Measurements from ENCODE around the gene RAB11FIP4. TPM values are rescaled to one million over a fixed set of nuclear protein-coding genes. Genes with fewer than 3 reads are reported as not detected.
A peak's percentile ranks its signal among the peaks of the same experiment; 100 is the strongest.

Gene RAB11FIP4
- total RNA-seq, 4 donors from 2014 or later = 9.9 to 23.6 (median 16.1) TPM

DNA sequence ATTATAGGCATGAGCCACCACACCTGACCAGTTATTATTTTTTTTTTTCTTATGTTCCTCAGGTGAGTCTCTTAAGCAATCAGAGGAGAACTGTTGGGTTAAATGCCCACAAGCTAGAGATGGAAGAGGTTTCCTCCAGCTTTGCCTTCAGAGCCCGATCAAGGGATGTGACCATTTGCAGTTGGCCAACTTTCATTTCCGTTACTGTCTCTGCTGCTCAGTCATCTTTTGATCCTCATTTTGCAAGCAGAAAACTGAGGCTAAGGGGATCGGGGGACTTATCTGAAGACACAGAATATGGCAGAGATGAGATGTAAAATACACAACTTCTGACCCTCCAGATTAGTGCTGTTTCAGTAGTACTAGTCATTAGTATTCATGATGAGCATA is 188.8 kb downstream of the RAB11FIP4 start:
- DNase-seq = no peak
- Histone ChIP-seq H3K9me3 (no peaks in the 10 kb centered on the region), H3K4me3 (no peak overlapping the region), H3K36me3 (peaks cover 0 to 25% (median 3%) of the 10 kb centered on the region in 3 donors), H3K4me1 (peaks cover 15 to 62% (median 48%) of the 10 kb centered on the region in 3 donors), H3K27ac (peak overlapping the region in 3 of 4 donors; percentile 63 to 93 (median 81)), H3K27me3 (no peaks in the 10 kb centered on the region)
- TF ChIP-seq, protein P1, sequence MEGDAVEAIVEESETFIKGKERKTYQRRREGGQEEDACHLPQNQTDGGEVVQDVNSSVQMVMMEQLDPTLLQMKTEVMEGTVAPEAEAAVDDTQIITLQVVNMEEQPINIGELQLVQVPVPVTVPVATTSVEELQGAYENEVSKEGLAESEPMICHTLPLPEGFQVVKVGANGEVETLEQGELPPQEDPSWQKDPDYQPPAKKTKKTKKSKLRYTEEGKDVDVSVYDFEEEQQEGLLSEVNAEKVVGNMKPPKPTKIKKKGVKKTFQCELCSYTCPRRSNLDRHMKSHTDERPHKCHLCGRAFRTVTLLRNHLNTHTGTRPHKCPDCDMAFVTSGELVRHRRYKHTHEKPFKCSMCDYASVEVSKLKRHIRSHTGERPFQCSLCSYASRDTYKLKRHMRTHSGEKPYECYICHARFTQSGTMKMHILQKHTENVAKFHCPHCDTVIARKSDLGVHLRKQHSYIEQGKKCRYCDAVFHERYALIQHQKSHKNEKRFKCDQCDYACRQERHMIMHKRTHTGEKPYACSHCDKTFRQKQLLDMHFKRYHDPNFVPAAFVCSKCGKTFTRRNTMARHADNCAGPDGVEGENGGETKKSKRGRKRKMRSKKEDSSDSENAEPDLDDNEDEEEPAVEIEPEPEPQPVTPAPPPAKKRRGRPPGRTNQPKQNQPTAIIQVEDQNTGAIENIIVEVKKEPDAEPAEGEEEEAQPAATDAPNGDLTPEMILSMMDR (IDR thresholded peaks at IDR 0.05) = no peak
- TF ChIP-seq POLR2A (IDR thresholded peaks at IDR 0.05) = no peak
- intact Hi-C loops (cut with DNase I) = no loop called here
- 53 to 57% methylated on average over 3 of the region's 3 CpGs for WGBS, 2 donors

DNA sequence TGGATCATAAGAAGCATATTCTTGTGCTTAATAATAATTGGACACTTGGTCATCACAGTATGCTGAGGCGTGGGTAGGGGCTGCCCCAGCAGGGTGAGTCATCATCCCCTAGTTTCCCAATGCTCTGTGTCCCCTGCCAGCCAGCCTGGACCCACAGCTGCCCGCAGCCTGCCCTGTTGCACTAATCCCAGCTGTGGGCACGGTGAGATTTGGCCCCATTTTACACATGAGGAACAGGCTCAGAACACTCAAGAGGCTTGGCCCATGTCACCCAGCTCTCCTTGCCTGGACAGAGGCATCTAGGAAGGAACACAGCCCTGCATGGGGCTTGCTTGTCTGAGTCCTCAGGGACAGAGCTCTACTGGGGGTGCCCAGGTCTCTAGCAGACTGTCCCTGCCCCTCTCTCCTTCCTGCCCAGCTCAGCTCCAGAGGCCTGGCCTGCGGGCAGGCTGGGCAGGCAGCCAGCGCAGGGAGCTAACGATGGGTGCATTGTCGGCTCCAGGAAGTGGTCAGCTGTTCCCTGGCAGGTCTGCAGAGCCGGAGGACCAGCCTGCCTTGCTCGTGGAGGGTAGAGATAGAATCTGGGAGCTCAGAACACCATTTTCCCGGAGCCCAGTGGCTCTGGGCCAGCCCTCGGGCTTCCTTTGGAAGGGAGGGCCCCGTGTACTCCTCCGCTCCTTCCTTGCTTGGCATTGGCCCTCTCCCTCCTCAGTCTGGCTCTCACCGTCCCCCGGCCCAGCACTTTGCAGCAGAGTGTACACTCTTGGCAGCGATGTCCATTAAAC is 189.4 kb downstream of the RAB11FIP4 start:
- H3K4me1 ChIP-seq = peaks cover 15 to 62% (median 48%) of the 10 kb centered on the region in 3 donors
- no peaks in the 10 kb centered on the region for H3K27me3 ChIP-seq
- peak overlapping the region; percentile 48 to 93 (median 72) for H3K27ac ChIP-seq
- H3K4me3 ChIP-seq = peak overlapping the region in 1 of 4 donors; percentile 40
- no peak for DNase-seq
- 52 to 54% methylated on average over 4 to 6 of the region's 16 CpGs for WGBS, 2 donors
- peaks cover 0 to 19% (median 3%) of the 10 kb centered on the region in 3 donors for H3K36me3 ChIP-seq
- intact Hi-C loops (cut with DNase I) = no loop called here
- no peak for TF ChIP-seq POLR2A (IDR thresholded peaks at IDR 0.05)
- TF ChIP-seq, protein P1 (IDR thresholded peaks at IDR 0.05) = no peak
- H3K9me3 ChIP-seq = no peaks in the 10 kb centered on the region

DNA sequence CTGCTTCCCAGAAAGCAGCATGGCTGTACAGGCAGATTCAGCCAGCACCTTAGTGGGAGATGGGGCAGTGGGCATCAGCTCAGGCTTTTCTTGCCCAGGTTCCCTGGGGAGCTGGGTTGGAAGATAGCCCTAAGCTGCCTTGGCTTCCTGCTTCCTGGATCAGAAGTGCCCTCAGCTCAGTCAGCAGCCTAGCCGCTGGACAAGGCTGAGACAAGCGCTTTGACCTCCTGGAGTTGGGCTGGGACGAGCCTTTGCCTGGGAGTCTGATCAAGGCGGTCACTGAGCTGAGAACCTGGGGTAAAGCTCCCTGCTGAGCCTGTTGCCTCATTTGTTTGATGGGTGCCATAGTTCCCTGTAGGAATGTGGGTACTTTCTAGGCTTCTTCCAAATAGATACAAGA is 190.0 kb downstream of the RAB11FIP4 start:
- WGBS, 2 donors = no CpG with 5 or more reads among the region's 4 CpGs
- DNase-seq = no peak
- no peaks in the 10 kb centered on the region for H3K27me3 ChIP-seq
- TF ChIP-seq POLR2A (IDR thresholded peaks at IDR 0.05) = no peak
- TF ChIP-seq, protein P1 (IDR thresholded peaks at IDR 0.05) = no peak
- no peaks in the 10 kb centered on the region for H3K9me3 ChIP-seq
- intact Hi-C loops (cut with DNase I) = no loop called here
- H3K4me3 ChIP-seq = peak overlapping the region in 1 of 4 donors; percentile 40
- H3K36me3 ChIP-seq = peaks cover 0 to 19% (median 3%) of the 10 kb centered on the region in 3 donors
- H3K27ac ChIP-seq = peak overlapping the region; percentile 48 to 93 (median 72)
- H3K4me1 ChIP-seq = peaks cover 15 to 62% (median 48%) of the 10 kb centered on the region in 3 donors

DNA sequence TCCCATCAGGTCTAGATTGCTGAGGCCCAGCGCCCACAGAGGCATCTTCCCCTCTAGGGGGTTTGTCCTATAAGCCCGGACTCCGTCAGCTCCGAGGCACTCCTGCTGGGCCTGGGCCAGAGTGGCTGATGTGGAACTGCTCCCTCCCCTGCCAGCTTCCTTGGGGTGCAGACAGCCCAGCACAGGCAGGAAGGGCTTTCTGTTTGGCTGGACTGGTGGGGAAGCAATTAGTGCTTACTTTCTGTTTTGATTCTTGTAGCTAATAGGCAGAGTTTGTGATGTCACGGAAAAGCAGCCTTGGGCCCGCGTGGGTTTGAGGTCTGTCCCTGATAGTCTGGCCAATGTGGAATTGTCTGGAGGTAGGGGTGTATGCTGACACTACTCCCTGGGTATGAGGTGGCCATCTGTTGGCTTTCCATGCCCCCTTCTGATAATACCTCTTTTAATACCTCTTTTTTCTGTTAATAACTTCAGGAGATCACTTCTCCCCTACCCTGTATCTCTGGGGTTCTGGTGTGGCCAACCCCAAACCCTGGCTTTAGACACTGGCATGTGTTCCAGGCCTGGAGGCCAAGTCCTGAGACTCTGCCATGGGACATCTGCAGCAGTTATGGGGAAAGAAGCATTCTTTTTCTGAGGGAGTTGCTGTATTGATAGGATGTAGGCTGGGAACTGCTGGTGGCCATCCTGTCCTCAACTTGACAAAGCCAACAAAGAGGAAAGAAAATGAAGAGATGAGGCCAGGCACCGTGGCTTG is 190.9 kb downstream of the RAB11FIP4 start:
- H3K36me3 ChIP-seq = peaks cover 0 to 11% (median 3%) of the 10 kb centered on the region in 3 donors
- TF ChIP-seq, protein P1 (IDR thresholded peaks at IDR 0.05) = no peak
- TF ChIP-seq POLR2A (IDR thresholded peaks at IDR 0.05) = peak in 1 of 4 donors; percentile 13
- H3K4me3 ChIP-seq = peak overlapping the region in 1 of 4 donors; percentile 40
- H3K9me3 ChIP-seq = no peaks in the 10 kb centered on the region
- no peak for DNase-seq
- intact Hi-C loops (cut with DNase I) = no loop called here
- WGBS, 2 donors = 54% methylated on average over 4 of the region's 8 CpGs; no CpG with 5 or more reads in 1 of the 2 donors
- no peaks in the 10 kb centered on the region for H3K27me3 ChIP-seq
- H3K4me1 ChIP-seq = peaks cover 15 to 65% (median 48%) of the 10 kb centered on the region in 3 donors
- peak overlapping the region; percentile 48 to 93 (median 72) for H3K27ac ChIP-seq
